ENCODE measurements around the gene BCL11B.

Gene BCL11B

DNA sequence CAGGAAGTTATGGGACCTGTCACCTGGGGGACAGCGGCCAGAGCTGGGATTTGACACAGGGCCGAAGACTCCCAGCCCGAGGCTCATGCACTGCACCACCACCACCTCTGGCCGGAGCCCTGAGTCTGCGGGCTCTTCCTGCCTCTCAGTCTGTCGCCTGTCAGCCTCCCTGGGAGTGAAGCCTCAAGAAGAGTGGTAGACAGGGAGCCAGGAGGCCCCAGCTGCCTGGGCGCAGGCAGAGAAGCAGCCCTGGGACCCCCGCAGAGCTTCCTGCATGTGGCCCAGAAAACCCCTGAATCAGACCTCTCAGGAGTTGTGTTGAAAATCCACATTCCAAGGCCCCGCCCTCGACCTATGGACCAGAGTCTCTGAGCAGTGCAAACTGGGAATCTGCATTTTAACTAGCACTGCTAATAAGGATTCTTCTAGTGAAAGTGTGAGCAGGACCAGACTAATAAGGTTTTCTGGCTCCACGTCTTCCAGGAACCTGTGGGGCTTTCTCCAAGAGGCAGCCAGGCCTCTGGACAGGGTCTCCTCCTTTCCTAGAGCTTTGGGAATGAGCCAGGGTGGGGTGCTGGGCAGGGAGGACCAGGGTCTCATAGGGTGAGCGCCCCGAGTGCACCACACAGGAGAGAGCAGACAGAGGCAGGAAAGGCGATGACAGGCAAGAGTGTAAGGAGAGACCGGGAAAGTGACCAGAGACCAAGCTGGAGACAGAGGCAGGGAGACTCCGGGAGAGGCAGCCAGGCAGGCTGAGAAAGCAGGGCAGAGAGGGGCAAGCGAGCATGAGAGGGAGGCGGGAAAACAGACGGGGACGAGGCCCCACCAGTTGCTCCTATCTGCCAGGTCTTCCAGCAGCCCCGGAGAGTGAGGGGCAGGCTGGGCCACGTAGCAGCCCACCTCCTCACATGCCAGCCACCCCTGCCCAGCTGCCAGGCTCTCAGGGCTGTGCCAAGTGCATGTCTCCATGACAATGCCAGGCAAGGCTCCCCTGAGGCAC is 112.4 kb downstream of the BCL11B start:
- DNase-seq (ENCODE audit: low read depth), result no peak

DNA sequence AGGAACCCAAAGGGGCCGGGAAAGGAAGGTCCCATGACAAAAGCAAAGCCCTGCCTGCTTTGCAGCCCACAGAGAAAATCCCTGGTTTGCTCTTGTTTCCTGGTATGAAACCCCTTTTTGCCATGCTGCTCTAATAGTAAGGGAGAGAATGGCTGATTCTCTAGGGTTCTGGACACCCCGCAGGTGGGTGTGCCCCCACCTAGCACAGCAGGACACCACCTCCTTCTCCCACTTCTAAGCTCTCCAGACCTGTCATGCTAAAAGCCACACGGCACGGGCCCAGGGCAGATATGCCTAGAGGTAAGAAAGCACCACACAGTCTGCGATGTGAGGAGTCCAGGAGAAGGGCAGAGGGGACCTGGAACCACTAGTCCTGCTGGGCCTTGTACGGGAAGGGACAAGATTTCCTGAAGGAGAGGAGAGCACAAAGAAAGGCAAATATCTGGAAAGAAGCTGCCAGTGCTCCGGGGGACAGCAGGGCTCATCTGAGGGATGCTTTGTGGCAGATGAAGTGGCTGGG is 113.3 kb downstream of the BCL11B start:
- no peak for DNase-seq (ENCODE audit: low read depth)

DNA sequence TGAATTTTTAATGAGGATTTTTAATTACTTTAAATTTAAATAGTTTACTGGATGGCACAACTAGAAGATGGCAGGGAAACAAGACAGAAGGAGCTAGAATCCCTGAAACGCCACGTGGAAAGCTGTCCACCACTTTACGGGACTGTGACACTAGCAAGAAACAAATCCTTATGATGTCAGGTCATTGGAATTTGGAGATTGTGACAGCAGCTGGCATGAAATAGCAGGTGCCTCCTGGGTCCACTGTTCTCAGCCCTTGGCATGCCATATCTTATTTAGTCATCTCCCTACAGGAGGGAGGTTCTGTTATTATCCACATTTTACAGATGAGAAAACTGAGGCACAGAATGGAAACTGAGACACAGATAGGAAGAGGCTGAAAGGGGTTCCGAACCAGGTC is 113.8 kb downstream of the BCL11B start:
- no peak for DNase-seq (ENCODE audit: low read depth)

DNA sequence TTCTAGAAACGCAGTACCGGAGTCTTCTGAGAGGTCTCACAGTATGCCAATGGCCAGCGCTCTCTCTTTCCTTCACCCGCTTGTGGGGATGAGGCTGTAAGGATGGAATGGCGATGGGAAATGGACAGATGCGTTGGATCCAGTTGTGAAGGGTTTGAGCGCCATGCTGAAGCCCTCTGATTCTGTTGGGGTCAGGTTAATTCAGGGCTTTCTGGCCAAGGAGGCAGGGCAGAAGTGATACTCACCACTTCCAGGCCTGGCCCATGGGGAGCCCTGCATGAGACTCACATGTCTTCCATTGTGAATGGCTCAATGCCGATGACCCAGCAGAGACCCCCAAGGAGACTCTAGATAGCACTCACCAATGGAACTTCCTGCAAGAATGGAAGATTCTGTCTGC is 114.3 kb downstream of the BCL11B start:
- DNase-seq (ENCODE audit: low read depth), result no peak

DNA sequence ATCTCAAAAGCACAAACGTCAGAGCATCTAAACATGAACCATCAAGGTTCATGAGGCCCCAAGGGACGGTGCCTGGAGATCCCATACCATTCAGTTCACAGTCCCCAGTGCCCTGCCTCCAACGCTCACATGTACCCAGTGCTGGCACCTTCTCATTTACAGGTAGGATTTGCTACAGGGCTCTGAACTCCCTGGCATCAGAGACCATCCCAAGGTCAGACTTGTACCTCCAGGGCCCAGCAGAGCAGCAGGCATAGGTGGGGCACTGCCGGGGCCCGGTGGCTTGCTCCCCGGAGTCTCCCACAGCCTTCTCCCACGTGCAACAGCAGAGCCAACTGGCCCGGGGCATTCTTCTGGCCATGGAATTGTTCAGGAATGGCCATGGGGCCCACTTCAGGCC is 114.8 kb downstream of the BCL11B start:
- DNase-seq (ENCODE audit: low read depth), result no peak

DNA sequence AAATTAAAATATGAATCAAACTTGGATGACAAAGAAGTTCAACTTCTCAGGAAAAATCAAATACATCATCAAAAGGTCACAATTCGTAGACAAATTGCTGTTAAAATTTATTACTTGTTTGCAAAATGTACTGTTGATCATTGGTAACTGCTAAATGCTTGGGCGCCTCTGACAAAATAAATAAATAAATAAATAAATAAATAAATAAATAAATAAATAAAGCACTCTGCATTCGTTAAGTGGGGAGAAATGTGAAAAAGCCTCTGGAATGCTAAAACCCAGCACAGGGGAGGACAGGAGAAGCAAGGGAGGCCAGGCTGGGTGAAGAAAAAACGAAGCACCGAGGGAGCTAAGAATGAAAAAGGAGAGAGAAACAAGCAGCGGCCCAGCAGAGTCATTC is 115.2 kb downstream of the BCL11B start:
- no peak for DNase-seq (ENCODE audit: low read depth)

DNA sequence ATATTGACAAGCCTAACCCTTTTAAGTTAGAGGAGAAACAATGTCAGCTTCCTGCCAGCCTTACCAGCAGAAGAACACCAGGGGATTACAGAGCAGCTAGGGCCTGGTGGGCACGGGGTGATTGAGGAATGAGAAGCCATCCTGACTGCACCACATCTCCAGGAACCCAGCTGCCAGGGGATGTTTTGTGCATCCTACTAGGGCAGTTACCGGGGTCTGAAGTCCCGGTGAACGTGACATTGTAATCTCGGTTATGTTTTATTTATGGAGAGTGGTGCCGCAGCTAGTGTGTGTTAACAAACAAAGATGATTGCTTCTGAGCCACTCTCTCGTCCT is 115.9 kb downstream of the BCL11B start:
- no peak for DNase-seq (ENCODE audit: low read depth)

DNA sequence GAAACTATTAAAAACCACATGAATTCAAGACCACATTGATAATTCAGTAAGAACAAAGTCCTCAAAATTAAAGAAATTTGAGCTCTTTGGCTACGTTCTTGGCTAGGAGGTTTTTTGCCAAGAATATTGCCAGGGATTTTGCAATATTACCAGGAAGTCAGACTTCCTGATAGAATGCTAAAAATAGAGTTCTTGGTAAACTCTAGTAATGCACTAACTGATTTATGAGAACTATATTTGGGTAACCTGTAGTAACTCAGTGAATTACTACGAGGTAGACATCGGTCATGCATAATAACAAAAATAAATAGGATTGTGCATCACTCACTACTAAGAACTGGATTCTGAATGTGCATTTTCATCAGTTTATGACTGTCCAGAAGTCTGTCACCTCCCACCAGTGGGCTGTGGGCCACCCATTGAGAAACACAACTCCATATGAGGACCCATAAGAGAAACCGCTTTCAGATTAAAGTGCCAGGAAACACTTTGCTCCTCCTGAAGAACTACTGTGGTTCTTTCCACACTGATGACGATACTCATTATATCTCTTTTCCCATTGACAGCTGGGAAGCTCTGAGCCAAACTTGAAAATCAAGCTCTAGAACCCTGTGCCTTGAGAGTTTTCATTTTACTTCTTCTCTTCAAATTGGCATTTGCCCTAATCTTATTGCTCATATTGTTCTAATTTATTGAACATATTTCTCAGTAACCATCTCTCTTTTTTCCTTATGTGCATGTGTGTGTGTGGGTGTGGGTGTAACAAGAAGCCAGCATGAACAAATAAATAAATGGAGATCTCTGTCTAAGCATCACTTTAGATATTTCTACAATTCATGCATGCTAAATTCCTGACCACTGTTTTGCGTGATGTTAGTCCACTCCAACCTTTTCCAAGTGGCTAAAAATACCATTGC is 116.6 kb downstream of the BCL11B start:
- DNase-seq (ENCODE audit: low read depth), result no peak

DNA sequence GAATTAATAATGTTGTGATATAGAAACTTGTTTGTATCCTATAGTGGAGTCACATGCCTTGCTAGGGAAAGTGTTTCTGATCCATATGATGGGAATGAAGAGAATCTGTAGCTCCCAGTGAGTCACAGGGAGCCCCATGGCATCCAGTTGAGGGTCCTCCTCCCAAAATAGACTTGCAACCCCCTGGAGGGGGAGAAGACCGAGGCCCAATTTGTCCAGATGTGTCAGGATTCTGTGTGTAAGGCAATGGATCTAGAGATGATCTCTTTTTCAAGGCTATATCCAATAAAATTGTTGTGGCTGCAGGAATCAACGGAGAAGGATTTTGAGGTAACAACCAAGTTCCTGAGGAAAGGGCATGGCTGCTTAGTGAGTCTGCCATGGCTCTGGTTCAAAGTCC is 121.8 kb downstream of the BCL11B start:
- DNase-seq (ENCODE audit: low read depth), result no peak

DNA sequence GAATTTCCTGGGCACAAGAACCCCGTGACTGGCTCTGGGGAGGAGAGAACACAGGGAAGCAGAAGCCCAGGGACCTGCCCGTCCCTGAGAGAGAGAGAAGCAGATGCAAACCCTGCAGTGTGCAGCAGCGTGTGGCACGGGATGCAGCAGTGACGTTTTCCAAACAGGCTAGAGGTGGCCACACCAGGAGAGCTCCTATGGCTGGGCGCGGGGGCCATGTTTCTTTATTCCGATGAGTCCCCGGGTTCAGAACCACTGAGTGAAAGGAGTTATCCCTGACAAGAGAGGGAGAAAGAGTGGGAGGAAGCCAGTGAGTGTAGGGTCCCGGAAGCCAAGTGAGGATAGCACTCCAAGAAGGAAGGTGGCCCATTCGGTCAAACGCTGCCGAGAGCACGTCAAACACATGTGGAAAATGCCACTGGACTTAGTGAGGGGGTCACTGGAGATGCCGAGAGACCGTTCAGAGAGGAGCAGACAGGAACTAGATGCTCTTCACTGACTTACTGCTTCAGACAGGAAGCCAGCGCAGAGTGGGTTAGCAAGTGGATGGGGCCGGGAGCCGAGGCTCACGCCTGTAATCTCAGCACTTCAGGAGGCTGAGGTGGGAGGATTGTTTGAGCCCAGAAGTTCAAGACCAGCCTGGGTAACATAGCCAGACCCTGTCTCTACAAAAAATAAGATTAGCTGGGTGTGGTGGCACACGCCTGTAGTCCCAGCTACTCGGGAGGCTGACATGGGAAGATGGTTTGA is 123.0 kb downstream of the BCL11B start:
- no peak for DNase-seq (ENCODE audit: low read depth)

DNA sequence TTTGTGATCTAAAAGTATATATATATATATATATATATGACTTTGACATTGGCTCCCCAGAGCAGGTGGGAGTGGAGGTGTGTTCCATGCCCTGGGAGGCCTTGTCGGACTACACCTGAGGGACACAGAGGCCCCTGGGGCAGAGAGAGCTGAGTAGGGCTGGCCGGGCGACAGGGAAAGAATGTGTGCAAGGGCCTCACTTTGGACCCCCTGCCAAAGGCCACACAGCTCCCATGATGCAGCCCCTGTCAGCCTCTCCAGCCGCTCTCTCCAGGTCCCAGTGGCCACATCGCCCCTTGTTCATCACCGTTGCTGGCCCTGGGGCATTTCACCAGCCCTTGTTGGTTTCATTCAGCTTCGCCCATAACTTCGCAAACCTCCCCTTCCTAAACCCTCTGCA is 123.9 kb downstream of the BCL11B start:
- DNase-seq (ENCODE audit: low read depth), result no peak

DNA sequence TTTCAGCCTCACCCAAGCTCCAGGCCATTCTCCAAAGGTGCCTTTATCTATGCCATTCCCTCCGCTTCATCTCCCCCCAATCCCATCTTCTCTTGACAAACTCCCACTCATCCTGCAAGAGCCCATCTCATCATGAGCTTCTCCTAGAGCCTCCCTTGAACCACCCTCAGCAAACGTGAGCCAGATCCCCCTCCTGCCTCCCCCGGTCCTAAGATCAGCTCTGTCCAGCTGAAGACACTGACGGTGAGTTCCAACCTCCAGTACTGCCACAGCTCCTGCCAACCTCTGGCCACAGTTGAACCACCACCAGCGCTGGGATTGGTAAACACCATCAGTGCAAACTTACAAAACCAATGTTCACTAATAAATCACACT is 124.6 kb downstream of the BCL11B start:
- DNase-seq (ENCODE audit: low read depth), result no peak

DNA sequence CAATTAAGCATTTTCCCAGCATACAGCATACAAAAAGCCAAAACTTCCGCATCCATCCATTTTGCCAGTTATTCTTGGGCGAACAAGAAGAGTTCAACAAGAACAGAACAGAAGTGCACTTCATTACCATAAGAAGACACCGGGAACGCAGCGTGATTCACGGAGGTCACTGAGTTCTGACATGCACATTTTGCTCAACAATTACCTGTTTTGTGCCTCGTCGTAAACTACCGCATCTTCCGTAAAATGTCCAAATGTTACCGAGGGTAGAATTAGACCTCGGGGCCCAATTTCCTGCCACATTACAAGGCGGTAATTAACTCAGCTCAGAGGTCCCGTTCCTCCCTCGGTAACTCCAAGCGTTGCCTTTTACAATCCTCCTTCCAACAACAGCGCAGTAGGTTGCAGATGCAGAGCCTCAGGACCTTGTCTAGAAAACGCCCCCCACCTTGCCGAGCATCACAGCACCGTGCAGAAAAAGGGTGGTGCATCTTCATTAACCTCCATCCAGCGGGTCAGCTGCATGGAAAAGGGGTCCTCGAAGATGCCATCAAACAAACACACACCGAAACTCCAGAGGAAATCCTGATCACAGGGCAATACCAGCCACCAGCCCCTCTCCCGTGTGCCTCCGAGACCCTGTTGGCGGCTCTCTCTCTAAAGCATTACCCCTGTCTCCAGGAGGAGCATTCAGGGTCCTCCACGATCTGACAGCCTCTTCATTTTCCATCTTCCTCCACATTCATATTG is 125.2 kb downstream of the BCL11B start:
- DNase-seq (ENCODE audit: low read depth), result no peak

DNA sequence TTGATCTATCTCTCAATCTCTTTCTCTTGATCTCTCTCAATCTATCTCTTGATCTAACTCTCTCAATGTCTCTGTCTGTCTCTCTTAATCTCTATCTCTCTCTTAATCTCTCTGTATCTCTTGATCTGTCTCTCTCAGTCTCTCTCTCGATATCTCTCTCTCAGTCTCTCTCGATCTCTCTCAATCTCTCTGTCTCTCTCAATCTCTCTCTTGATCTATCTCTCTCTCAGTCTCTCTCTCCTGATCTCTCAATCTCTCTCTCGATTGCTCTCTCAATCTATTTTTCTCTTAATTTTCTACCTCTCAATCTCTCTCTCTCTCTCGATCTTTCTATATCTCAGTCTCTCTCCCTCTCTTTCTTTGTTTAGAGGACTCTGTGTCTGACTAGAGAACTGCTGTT is 126.7 kb downstream of the BCL11B start:
- DNase-seq (ENCODE audit: low read depth), result no peak

DNA sequence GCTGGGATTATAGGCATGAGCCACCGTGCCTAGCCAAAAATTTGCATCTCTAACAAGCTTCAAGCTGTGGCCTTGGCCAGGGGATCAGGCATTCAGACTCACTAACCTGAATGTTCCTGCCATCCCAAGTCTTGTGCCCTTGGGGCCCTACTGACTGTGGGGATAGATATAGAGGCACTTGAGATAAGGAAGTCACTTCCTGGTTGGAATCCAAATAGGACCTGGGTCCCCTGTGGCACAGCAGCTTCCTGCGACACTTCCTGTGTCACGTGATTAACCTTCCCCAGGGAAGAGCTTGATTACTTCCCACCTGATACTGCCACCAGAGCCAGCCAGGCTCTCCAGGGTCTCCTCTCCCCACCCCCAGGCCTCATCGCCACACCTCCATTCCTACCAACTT is 128.2 kb downstream of the BCL11B start:
- DNase-seq (ENCODE audit: low read depth), result no peak

DNA sequence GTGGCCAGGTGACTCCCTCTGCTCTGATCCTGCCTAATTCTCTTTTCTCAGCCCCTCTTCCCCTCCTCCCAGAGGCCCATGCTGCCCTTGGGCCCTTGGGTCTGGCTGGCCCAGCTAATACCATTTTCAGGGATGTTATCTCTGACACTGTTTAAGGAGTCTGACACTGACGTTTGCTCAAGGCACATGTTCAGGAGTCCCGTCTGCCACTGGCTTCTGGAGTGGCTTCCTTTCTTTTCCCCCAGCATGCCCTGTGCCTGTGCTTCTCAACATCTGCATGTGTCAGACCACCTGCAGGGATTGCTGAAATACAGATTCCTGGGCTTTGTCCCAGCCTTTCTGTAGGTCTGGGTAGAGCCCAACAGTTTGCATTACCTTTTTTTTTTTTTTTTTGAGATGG is 128.9 kb downstream of the BCL11B start:
- DNase-seq (ENCODE audit: low read depth), result no peak

DNA sequence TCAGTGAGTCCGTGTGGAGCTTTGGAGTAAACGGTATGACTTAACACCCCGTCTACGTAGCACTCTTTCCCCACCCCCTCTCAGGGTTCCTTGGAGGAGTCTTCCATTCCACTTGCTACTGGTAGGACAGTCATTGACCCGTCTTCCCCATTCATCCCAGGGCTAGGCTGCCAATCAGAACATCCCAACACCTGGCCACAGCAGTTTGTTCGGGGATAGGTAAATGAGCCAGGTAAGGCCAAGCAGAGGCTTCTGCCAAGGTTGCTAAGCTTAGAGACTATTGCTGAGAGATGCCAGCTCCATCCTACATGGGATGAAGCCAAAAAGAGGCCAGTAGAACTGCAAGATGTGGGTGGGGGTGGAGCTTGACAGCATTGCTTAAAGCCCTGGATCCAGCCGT is 130.8 kb downstream of the BCL11B start:
- no peak for DNase-seq (ENCODE audit: low read depth)

DNA sequence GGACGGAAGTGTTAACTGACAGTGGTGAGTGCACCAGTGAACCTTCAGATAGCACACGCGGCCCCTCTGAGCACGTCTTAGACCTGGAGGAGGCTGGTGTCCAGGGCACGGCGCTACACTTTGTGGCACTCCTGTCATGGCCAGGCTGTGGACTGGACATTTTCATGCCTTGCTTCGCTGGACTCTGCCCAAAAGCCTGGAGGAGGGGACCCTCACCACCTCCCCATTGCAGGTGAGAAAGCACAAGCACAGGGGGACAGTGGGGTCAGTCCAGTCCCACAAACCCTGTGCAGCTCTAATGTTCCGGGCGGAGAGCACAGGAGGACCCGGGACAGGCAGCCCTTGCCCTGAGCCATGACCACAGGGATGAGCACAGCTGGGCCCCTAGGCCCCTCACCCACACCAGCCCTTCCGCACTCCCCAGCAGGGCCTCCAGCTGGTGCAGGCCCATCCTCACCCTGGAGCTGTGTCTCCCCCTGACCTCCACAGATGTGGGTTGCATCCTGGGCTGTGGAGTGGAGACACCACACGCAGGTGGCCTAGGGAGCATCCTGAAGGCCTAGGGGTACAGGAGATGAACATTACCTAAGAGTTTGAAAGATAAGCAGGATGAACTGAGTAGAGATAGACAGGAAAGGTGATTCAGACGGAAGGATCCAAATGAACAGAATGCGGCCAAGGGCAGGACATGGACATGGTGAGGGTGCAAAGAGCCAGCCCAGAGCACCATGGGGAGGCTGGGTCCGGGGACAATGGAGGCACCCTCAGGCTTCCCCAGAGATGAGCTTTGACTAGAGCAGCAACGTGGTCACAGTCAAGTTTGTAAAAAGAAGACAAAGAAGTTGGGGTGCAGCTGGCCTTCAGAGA is 132.8 kb downstream of the BCL11B start:
- DNase-seq (ENCODE audit: low read depth), result no peak

DNA sequence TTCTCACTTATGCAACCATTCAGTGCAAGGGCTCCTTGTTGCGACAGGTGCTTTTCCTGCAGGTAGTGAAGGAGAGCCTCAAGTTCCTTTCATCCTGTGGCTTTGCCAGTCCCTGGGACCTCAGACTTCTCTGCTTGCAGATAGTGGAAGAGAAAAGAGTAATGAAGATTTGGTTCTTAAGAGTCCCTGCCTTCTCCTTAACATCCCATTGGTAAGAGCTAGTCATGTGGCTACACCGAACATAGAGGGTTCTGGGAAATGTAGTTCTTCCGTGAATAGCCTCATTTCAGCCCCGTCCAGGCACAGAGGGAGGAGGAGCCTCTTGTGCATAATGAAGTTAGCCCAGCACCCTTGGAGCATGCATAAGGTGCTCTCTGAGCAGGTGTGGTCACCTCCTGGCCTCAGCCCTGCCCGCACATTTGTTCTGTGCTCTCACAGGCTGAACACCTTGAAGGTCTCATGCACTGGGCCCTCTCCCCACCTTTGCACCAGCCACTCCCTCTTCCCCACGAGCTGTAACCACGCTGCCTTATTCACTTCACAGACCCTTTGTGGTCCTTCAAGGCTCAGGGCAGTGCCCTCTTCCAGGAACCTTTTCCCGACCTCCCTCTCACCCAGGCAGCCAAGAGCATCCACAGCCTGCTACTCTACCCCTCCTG is 134.0 kb downstream of the BCL11B start:
- no peak for DNase-seq (ENCODE audit: low read depth)

Data from activated T-helper 1 cell treated with Interleukin-2 at 50 U/mL for 16 hours (primary cell).